Rectal smooth muscle tissue (tissue), 1 donor: ENCODE measurements around the gene PRPF40B.

Experiments
- H3K27ac ChIP-seq: one replicate; pipeline ENCODE4 v1.7.0; 2013; ENCODE audit warnings: low read depth, low read length, inconsistent platforms
- H3K27me3 ChIP-seq: one replicate; pipeline ENCODE4 v1.7.0; 2013; ENCODE audit warnings: low read length; ENCODE audit not compliant: control insufficient read depth, insufficient read depth
- H3K36me3 ChIP-seq: one replicate; pipeline ENCODE4 v1.7.0; 2013; ENCODE audit warnings: low read length; ENCODE audit not compliant: control insufficient read depth, insufficient read depth
- H3K4me1 ChIP-seq: one replicate; pipeline ENCODE4 v1.7.0; 2013; ENCODE audit warnings: low read length; ENCODE audit not compliant: control insufficient read depth, insufficient read depth
- H3K4me3 ChIP-seq: one replicate; pipeline ENCODE4 v1.7.0; 2013; ENCODE audit warnings: low read length
- H3K9ac ChIP-seq: one replicate; pipeline ENCODE4 v1.7.0; 2013; ENCODE audit warnings: low read length

The PRPF40B gene

DNA sequence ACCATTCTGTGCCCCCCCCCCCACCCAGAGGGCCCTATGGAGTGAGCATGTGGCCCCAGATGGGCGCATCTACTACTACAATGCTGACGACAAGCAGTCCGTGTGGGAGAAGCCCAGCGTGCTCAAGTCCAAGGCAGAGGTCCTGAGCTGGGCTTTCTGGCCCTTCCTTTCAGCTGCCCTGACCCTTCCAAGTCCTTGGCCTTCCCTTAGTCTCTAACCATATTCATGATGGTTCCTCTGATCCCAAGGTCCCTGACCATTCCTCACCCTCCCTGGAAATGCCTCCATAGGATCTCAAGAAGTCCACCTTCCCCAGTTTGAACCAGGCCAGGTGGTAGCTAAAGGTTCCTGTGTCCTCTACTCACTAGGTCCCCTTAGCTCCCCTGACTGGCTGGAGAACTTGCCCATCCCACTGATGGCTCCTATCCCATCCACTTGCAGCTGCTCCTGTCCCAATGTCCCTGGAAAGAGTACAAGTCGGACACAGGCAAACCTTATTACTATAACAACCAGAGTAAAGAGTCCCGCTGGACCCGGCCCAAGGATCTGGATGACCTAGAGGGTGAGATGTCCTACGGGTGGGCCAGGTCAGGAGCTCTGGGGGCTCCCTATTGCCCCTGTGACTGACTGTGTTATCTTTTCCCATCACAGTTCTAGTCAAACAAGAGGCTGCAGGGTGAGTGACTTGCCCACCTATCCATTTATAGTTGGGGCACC is 9.8 kb downstream of the PRPF40B start:
- no peak overlapping the region for H3K4me3 ChIP-seq

GRCh38 chr12:49633703-49634345 is 10.5 kb downstream of the PRPF40B start:
- Histone ChIP-seq H3K36me3 (no peaks in the 10 kb centered on the region), H3K4me3 (no peak overlapping the region), H3K4me1 (peaks cover 12% of the 10 kb centered on the region), H3K27ac (no peak overlapping the region), H3K27me3 (no peaks in the 10 kb centered on the region), H3K9ac (no peak overlapping the region)

More for the DNA sequence above, 9.8 kb downstream of the PRPF40B start:
- Histone ChIP-seq H3K36me3 (no peaks in the 10 kb centered on the region), H3K27ac (no peak overlapping the region), H3K4me1 (peaks cover 12% of the 10 kb centered on the region), H3K27me3 (no peaks in the 10 kb centered on the region), H3K9ac (no peak overlapping the region)

GRCh38 chr12:49635036-49635435 is 11.7 kb downstream of the PRPF40B start:
- H3K4me1 ChIP-seq: peaks cover 12% of the 10 kb centered on the region
- H3K27me3 ChIP-seq: no peaks in the 10 kb centered on the region
- H3K27ac ChIP-seq: no peak overlapping the region
- H3K36me3 ChIP-seq: no peaks in the 10 kb centered on the region
- no peak overlapping the region for H3K9ac ChIP-seq
- no peak overlapping the region for H3K4me3 ChIP-seq

- H3K9ac ChIP-seq: no peak overlapping the region
- no peak overlapping the region for H3K4me3 ChIP-seq
- H3K36me3 ChIP-seq: no peaks in the 10 kb centered on the region
- H3K27ac ChIP-seq: no peak overlapping the region
- no peaks in the 10 kb centered on the region for H3K27me3 ChIP-seq
- peaks cover 12% of the 10 kb centered on the region for H3K4me1 ChIP-seq
Measured at GRCh38 chr12:49635656-49636055, 12.3 kb downstream of the PRPF40B start.

DNA sequence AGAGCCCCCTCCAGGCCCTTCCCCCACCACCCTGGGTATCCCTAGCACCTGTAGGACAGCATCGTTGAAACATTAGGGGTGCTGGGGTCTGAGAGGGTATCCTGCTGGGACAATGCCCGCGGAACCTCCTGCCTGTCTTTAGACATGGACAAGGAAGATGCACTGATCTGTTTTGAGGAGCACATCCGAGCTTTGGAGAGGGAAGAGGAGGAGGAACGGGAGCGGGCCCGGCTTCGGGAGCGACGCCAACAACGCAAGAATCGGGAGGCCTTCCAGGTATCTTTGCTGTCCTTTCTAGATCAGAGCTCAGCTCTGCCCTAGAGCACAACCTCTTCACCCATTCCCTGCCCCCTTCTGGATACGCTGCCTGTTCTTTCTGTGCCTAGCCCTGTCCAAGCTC is 13.2 kb downstream of the PRPF40B start:
- H3K9ac ChIP-seq: no peak overlapping the region
- no peak overlapping the region for H3K4me3 ChIP-seq
- H3K27me3 ChIP-seq: no peaks in the 10 kb centered on the region
- H3K36me3 ChIP-seq: peaks cover 3% of the 10 kb centered on the region
- H3K27ac ChIP-seq: peak overlapping the region; percentile 81
- H3K4me1 ChIP-seq: peaks cover 12% of the 10 kb centered on the region

DNA sequence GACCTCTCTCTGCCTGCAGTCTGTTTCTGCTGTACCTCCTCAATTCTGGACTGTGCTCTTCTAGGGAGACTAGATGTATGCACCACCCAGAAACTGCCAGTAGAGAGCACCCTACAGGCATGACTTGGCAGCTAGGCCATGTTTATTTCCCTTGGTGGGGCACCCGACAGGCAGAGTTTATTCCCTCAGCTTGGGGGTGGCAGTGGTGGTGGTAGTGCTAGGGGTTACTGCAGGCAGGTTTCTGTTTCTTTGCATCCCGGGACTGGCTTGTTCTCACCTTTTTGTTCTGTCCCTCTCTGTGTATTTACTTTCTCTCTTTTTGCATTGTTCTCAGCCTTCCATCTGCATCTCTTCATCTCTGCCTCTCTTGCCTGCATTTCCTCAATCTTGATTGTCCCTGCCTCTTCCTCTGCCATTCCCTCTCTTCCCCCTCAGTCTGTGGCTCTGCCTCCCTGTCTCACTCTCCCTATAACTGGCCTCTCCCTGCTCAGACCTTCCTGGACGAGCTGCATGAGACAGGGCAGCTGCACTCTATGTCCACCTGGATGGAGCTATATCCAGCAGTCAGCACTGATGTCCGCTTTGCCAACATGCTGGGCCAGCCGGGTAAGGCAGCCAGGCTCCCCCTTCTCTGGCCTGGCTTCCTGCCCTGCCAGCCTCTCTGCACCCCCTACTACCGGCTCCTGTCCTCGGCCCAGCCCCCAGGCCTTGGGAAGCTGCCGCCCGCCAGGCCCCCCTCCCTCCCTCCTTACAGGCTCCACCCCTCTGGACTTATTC is 13.8 kb downstream of the PRPF40B start:
- Histone ChIP-seq H3K27ac (peak overlapping the region; percentile 81), H3K4me1 (peaks cover 12% of the 10 kb centered on the region), H3K36me3 (peaks cover 4% of the 10 kb centered on the region), H3K27me3 (no peaks in the 10 kb centered on the region), H3K9ac (no peak overlapping the region), H3K4me3 (no peak overlapping the region)

GRCh38 chr12:49641748-49642369 is 18.5 kb downstream of the PRPF40B start:
- peaks cover 7% of the 10 kb centered on the region for H3K36me3 ChIP-seq
- H3K9ac ChIP-seq: no peak overlapping the region
- peaks cover 11% of the 10 kb centered on the region for H3K4me1 ChIP-seq
- no peak overlapping the region for H3K4me3 ChIP-seq
- H3K27me3 ChIP-seq: no peaks in the 10 kb centered on the region
- no peak overlapping the region for H3K27ac ChIP-seq

DNA sequence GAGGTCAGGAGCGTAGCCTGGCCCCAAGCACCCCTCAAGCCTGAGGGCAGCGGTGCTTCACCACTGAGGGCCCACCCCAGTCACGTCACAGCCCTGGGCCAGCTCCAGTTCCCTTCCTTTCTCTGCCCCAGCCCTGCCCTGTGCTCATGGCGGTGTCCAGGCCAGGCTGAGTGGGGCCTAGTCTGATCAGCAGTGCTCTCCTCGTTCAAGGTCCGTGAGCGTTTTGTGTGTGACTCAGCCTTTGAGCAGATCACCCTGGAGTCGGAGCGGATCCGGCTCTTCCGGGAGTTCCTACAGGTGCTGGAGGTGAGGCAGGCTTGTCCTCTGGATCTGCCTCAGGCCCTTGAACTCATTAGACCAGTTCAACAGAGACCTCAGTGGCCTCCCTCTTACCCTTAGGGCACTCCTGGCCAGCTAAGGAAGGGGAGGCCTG is 19.0 kb downstream of the PRPF40B start:
- peaks cover 6% of the 10 kb centered on the region for H3K4me1 ChIP-seq
- no peak overlapping the region for H3K9ac ChIP-seq
- H3K27ac ChIP-seq: no peak overlapping the region
- H3K27me3 ChIP-seq: no peaks in the 10 kb centered on the region
- peaks cover 7% of the 10 kb centered on the region for H3K36me3 ChIP-seq
- no peak overlapping the region for H3K4me3 ChIP-seq

DNA sequence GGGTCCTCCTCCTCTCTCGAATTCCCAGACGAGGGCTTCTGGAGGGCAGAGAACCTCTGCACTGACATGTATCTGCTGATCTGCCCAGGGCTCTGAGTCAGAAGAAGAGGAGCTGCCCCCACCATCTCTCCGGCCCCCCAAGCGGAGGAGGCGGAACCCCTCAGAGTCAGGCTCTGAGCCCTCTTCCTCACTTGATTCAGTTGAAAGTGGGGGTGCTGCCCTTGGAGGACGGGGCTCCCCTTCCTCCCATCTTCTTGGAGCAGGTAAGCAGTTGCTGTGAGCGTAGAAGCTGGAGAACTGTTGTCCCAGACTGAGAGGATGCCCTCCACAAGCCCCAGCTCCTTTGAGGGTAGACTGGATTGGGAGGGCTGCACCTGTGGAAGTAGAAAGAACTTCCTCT is 19.8 kb downstream of the PRPF40B start:
- no peak overlapping the region for H3K9ac ChIP-seq
- no peak overlapping the region for H3K27ac ChIP-seq
- H3K4me1 ChIP-seq: peaks cover 2% of the 10 kb centered on the region
- H3K36me3 ChIP-seq: peaks cover 7% of the 10 kb centered on the region
- H3K27me3 ChIP-seq: no peaks in the 10 kb centered on the region
- H3K4me3 ChIP-seq: no peak overlapping the region

DNA sequence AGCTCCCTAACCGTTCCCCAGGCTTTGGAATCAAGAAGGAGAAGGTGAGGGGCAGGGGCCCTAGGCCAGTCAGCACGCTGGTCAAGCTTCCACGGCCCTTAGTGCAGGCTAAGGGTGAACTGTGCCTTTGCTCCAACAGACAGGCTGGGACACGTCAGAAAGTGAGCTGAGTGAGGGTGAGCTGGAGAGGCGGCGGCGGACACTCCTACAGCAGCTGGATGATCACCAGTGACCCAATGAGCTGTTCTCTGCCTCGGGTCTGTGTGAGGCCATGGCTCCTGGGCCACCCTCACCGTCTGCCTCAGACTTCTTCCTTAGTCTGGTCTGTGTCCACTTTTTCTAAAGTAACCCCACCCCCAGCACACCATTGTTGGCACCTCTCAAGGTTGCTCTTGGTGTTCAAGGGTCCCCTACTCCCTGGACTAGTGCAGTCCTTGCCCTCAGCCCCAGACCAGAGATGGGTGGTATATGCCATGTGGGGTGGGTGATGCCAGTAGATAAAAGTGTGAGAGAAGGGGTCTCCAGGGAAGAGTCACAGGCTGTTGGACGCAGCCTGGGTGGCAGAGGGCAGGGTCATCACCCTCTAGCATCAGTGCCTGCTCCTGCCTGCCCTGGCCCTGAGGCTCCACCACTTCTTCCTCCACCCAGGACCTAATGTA is 20.7 kb downstream of the PRPF40B start:
- peaks cover 2% of the 10 kb centered on the region for H3K4me1 ChIP-seq
- no peaks in the 10 kb centered on the region for H3K27me3 ChIP-seq
- no peak overlapping the region for H3K27ac ChIP-seq

GRCh38 chr12:49644620-49644994 is 21.2 kb downstream of the PRPF40B start:
- H3K27ac ChIP-seq: no peak overlapping the region
- H3K4me1 ChIP-seq: peaks cover 2% of the 10 kb centered on the region
- H3K27me3 ChIP-seq: no peaks in the 10 kb centered on the region
- H3K36me3 ChIP-seq: peaks cover 12% of the 10 kb centered on the region
- H3K4me3 ChIP-seq: no peak overlapping the region
- H3K9ac ChIP-seq: no peak overlapping the region

More for the DNA sequence above, 20.7 kb downstream of the PRPF40B start:
- Histone ChIP-seq H3K9ac (no peak overlapping the region), H3K4me3 (no peak overlapping the region), H3K36me3 (peaks cover 8% of the 10 kb centered on the region)
